Measurements from ENCODE around the gene ANKRD44.

- TF ChIP-seq CTCF (IDR thresholded peaks at IDR 0.05; ENCODE audit: low read depth, low read length, poor library complexity, severe bottlenecking) (no peak), EZH2phosphoT487 (IDR thresholded peaks at IDR 0.05; ENCODE audit: borderline replicate concordance, low read length) (no peak)
Observed at GRCh38 chr2:197328461-197328860, 17.9 kb upstream of the ANKRD44 start.

Measured in DOHH2 (cell line).